NCI-H2171 (cell line): ENCODE measurements around the gene GABBR1.
"Not testable (repeated sequence)": the region's sequence is repeated elsewhere in the genome, so short reads cannot be mapped to it uniquely, and the experiment has no call there.

Source experiments
- DNase-seq: peaks from one replicate; lab custom pipeline; 2025; lab: John Stamatoyannopoulos, UW

GABBR1 gene

GRCh38 chr6:29632789-29633533 lies at the start of gene GABBR1:
Gene GABBR1, minus strand, starts transcription at chr6:29633183. Its CDS starts 798 bp downstream, at chr6:29632385.
- DNase-seq, result peak; percentile 93

- no peak for DNase-seq
Measured at GRCh38 chr6:29681811-29682210, 48.8 kb upstream of the GABBR1 start.

DNA sequence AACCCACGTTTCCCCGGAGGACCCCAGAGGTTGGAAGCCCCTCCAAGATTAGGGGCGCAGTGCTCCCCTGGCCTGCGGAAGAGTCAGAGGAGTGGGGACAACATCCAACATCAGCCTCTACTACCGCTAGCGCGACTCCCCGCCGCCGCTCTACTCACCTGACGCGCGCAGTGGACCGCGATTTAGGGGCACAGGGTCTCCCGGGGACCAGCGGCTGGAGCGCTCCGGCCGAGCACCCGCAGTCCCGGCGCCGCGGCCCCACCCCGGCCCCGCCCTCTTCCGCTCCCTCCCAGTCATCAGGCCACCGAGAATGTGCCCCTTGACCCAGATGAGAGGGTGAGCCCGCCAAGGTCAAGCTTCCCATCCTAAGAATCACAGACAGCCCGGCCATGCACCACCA lies 47.9 kb upstream of the GABBR1 start, which contains the start of gene ZFP57:
Gene ZFP57 (minus strand): TSS at position 249 of the 400 bp plus-strand sequence. CDS start 4,149 bp downstream, outside the sequence.
- no peak for DNase-seq

DNA sequence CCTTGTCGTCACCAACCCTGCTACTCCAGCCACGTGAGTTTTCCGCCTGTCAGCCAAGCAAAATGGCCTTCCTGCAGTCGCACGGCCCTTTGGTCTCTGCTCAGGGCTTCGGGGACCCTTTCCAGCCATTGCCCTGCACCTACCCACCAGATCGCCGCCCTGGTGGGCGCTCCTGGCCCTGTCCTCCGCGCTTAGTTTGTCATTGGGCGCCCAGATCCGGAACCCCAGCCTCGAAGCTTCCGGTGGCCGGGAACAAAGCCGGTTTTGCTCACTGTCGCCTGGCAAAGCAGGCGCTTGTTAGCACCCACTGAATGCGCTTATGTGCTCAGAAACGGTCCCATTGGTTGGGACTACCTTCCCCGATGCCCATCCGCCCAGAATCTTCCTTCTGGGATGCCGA lies 47.4 kb upstream of the GABBR1 start:
- no peak for DNase-seq

GRCh38 chr6:29679962-29680361 lies 47.0 kb upstream of the GABBR1 start:
- DNase-seq, result no peak

DNA sequence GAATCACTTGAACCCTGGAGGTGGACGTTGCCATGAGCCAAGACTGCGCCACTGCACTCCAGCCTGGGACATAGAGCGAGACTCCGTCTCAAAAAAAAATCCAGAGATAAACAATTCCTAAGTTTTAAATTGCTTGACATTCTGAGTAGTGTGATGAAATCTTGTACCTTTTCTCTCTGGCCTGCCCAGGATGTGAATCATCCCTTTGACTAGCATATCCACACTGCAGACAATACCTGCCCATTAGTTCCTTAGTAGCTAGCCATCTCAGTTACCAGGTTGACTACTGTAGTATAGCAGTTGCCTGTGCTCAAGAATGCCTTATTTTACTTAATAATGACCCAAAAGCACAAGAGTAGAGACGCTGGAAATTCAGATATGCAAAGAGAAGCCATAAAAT lies 45.1 kb upstream of the GABBR1 start:
- DNase-seq, result no peak

DNA sequence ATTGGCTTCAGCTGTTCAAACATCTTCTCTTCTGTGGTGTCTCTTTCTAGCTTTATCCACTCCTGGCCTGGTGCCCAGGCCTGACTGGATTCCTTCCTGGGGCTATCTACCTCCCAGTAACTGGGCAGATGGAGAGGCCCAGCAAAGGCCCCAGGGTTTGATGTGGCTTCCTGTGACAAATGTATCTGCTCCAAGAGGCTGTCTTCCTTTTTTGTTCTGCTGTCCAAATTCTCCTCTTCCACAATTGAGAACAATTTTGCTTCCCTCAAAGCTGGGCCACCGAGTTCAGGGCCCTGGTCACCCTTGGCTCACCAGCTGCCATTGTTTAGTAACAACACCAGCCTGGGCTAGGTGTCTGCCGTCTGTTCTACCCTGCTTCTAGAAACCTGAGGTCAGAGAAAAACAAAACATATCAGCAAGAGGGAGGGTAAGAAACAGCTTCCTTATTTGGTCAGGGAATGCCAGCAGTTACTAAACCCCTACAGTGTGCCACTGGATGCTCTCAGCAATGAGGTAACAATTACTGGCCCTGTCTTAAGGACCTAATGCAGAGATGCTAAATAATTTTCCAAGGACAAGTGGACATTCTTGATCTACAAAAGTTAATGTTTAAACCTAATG lies 44.1 kb upstream of the GABBR1 start:
- DNase-seq, result no peak

DNA sequence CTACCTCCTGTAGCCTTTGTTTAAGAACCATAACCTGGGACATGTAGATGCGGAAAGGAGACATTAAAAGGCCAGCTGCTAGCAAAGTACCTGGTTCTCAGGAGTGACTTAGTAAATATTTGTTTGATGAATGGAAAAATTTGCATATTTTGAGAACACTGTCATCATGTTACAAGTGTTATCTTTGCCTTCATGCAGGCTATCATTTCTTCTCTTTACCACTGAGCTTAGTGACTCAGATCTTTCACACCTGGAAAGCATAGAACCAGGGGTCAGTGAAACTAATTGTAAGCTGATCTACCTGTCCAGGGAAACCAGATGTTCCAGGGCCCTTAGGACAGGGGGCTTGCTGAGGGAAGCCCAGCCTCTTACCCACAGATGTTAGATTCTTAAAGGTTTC lies 42.6 kb upstream of the GABBR1 start:
- no peak for DNase-seq

DNA sequence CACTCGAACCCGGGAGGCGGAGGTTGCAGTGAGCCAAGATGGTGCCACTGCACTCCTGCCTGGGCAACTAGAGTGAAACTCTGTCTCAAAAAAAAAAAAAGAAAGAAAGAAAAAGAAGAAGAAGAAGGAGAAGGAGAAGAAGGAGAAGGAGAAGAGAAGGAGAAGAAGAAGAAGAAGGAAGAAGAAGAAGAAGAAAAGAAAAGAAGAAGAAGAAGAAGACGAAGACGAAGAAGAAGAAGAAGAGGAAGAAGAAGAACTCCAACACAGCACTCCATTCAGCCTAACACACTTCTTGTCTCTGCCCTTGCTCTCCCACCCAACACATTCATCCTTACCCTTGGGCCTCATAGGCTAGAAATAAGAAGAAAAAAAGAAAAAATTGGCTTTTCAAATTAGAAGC lies 41.0 kb upstream of the GABBR1 start:
- no peak for DNase-seq

DNA sequence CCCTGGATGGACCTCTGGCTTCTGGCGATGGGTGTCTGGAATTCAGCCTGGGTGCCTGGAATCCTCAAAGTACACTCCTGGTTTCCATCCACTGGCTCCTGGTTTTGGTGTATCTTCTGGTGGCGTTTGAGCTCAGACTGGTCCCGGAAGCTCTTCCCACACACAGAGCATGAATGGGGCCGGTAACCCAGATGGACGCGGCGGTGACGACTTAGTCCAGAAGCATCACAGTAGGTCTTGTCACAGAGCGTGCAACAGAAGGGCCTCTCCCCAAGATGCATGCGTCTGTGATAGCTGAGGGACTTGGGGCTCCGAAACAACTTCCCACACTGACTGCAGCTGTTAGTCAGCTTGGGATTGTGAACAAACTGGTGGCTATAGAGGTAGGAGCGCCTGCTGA lies 40.2 kb upstream of the GABBR1 start:
- DNase-seq, result no peak

DNA sequence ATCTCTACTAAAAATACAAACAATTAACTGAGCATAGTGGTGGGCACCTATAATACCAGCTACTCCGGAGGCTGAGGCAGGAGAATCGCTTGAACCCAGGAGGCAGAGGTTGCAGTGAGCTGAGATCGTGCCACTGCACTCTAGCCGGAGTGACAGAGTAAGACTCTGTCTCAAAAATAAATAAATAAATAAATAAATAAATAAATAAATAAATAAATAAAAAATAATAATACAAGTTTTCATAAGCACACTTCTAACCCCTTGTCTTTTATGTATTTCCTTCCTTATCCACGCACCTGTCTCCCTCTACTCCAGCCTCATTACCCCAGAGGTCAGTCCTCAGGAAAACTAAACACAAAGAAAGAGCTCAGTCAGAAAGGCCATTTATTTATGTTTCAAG lies 39.1 kb upstream of the GABBR1 start:
- DNase-seq, result not testable (repeated sequence)

- no peak for DNase-seq
Measured at GRCh38 chr6:29671026-29671425, 38.0 kb upstream of the GABBR1 start.

GRCh38 chr6:29667158-29667557 lies 34.2 kb upstream of the GABBR1 start:
- no peak for DNase-seq

DNA sequence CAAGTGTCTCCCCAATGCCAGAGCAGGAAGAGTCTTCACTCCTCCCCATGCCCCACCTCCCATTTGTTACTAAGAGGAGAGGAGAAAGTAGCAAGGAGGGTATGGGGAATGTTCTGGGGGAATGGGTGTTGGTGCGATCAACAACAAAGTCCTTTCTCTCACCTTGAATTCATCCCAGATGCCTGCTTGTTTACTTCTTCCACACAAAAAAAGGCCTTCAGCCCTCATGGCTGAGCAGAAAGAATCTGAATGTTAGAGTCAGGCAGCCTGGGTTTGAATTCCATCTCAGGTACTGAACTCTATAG lies 33.8 kb upstream of the GABBR1 start:
- no peak for DNase-seq

- DNase-seq, result no peak
Measured at GRCh38 chr6:29665942-29666825, 33.2 kb upstream of the GABBR1 start.

- DNase-seq, result no peak
Measured at GRCh38 chr6:29663300-29664042, 30.5 kb upstream of the GABBR1 start.

GRCh38 chr6:29661502-29662141 lies 28.6 kb upstream of the GABBR1 start:
- DNase-seq, result not testable (repeated sequence)

- no peak for DNase-seq
Measured at GRCh38 chr6:29661071-29661470, 28.1 kb upstream of the GABBR1 start.

- DNase-seq, result no peak
Measured at GRCh38 chr6:29656798-29657197, 23.8 kb upstream of the GABBR1 start, which contains the start of gene MOG. Gene MOG, plus strand, starts transcription at chr6:29657092. Its CDS starts 118 bp downstream, at chr6:29657210.

DNA sequence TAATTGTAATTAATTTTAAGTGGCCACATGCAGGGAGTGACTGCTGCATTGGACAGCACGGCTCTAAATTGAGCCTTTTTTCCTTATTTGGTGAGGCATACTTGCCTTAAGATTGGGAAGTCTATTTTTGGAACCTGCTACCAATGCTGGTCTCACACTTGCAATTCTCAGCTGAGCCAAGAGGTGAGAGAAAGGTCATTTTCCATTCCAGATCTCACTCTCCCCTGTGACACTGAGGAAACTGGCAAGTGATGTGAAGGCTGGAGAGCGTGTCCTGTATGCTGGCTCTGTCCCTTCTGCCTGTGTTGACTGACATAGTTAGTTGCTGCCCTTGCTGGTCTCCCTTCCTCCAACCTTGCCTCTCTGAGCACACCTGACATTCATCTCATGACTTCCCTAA lies 23.2 kb upstream of the GABBR1 start:
- no peak for DNase-seq

DNA sequence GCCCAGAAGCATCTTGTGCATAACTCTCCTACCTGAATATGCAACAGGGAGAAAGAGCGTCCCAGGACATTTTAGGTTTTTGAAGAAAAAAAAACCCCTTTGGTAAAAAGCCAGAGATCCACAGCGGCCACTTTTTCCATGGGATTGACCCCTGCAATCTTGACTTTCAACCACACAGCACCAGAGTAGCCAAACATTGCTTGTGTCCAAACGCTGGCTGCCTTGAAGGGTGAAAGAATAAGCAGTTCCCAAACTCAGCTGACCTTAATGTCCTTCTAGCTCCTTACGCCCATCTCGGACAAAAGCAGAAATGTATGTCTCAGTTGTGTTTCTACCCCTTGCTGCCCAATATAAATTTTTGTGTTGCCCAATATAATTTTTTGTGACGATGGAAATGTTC lies 22.7 kb upstream of the GABBR1 start:
- DNase-seq, result no peak
